RCC 7860 (cell line): ENCODE results near the gene MAP4.
"Not testable (repeated sequence)": the region's sequence is repeated elsewhere in the genome, so short reads cannot be mapped to it uniquely, and the experiment has no call there.

Experiments
- DNase-seq: peaks from one replicate; pipeline ENCODE4 v3.0.0-alpha.2; 2015; ENCODE audit warnings: low spot score
- FAIRE-seq: peaks from 2 replicates; lab custom pipeline; 2012; peaks lifted over from hg19 to GRCh38; lab: Jason Lieb, UNC

Gene MAP4

GRCh38 chr3:47849186-47849698, 167.0 kb downstream of the MAP4 start:
- DNase-seq (no peak), FAIRE-seq (no peak)

GRCh38 chr3:47848599-47849117, 167.6 kb downstream of the MAP4 start:
- FAIRE-seq, result no peak
- no peak for DNase-seq

- DNase-seq (no peak), FAIRE-seq (no peak)
These were observed 168.3 kb downstream of the MAP4 start for GRCh38 chr3:47847801-47848518.

GRCh38 chr3:47847260-47847659, 169.0 kb downstream of the MAP4 start:
- FAIRE-seq, result no peak
- no peak for DNase-seq

GRCh38 chr3:47846880-47847248, 169.4 kb downstream of the MAP4 start:
- no peak for DNase-seq
- FAIRE-seq, result no peak

GRCh38 chr3:47846186-47846879, 169.9 kb downstream of the MAP4 start:
- FAIRE-seq (no peak), DNase-seq (no peak)

GRCh38 chr3:47841786-47842349, 174.3 kb downstream of the MAP4 start:
- no peak for FAIRE-seq
- no peak for DNase-seq

- FAIRE-seq (no peak), DNase-seq (no peak)
These were observed 177.7 kb downstream of the MAP4 start for GRCh38 chr3:47838503-47838902.

GRCh38 chr3:47836986-47837385, 179.2 kb downstream of the MAP4 start:
- DNase-seq, result no peak
- no peak for FAIRE-seq

GRCh38 chr3:47829482-47829881, 186.7 kb downstream of the MAP4 start:
- not testable (repeated sequence) for FAIRE-seq, DNase-seq

GRCh38 chr3:47825590-47825989, 190.6 kb downstream of the MAP4 start:
- no peak for DNase-seq
- no peak for FAIRE-seq

GRCh38 chr3:47824541-47825473, 191.4 kb downstream of the MAP4 start:
- DNase-seq, result peak; percentile 62
- FAIRE-seq, result no peak

GRCh38 chr3:47817609-47818008, 198.6 kb downstream of the MAP4 start:
- no peak for DNase-seq
- no peak for FAIRE-seq

GRCh38 chr3:47813551-47814177, 202.6 kb downstream of the MAP4 start:
- FAIRE-seq (no peak), DNase-seq (no peak)

- FAIRE-seq (no peak), DNase-seq (no peak)
These were observed 211.6 kb downstream of the MAP4 start for GRCh38 chr3:47804577-47804976.

GRCh38 chr3:47803480-47804025, 212.7 kb downstream of the MAP4 start:
- FAIRE-seq, result no peak
- DNase-seq, result no peak

GRCh38 chr3:47802734-47803479, 213.3 kb downstream of the MAP4 start, which contains the start of gene DHX30:
DHX30 (plus strand) TSS chr3:47803138; CDS start chr3:47810684, 7,546 bp downstream.
- no peak for FAIRE-seq
- peak; percentile 63 for DNase-seq
